ENCODE results near the gene KRT83. TPM values are rescaled to one million over a fixed set of nuclear protein-coding genes. Genes with fewer than 3 reads are reported as not detected.

KRT83 gene
- total and polyA plus RNA-seq, 10 of the 15 experiments (the other 5 are each of a cell fraction or from before 2014, with no cell fraction given): not detected

GRCh38 chr12:52294803-52295202 is 26.4 kb downstream of the KRT83 start:
- Histone ChIP-seq H3K27ac (ENCODE audit: control insufficient read depth, insufficient read depth) (no peak overlapping the region), H3K4me3 (no peak overlapping the region), H4K20me1 (ENCODE audit: control insufficient read depth, insufficient read depth) (no peaks in the 10 kb centered on the region), H3K4me2 (ENCODE audit: control insufficient read depth, insufficient read depth) (no peak overlapping the region), H3K27me3 (replicated peaks in 1 of 2; ENCODE audit: control insufficient read depth in 2 of 2, insufficient read depth in 2 of 2, low read length in 1 of 2) (peaks cover 0 to 1% of the 10 kb centered on the region in 2 experiments; a peak in 2 of 4 replicates), H3K9me3 (replicated peaks; ENCODE audit: control insufficient read depth, insufficient read depth, low read length) (no peaks in the 10 kb centered on the region), H3K4me1 (ENCODE audit: control insufficient read depth, insufficient read depth, low read length) (no peaks in the 10 kb centered on the region), H3K36me3 (ENCODE audit: control insufficient read depth in 2 of 2, insufficient read depth in 2 of 2, low read length in 1 of 2) (no peaks in the 10 kb centered on the region), H3K9ac (ENCODE audit: control insufficient read depth, insufficient read depth, low read length) (no peak overlapping the region), H3K79me2 (ENCODE audit: control insufficient read depth, insufficient read depth, low read length) (no peaks in the 10 kb centered on the region), H2AFZ (ENCODE audit: control insufficient read depth, low read depth, low read length) (no peak overlapping the region)
- ATAC-seq (no peak), DNase-seq (ENCODE audit: low read depth, low spot score) (no peak), FAIRE-seq (no peak)
- CTCF ChIA-PET: interaction anchor here (0.7 to 7.0 kb wide), 3 partner anchors 15 to 385 kb away, joined by 3 to 39 read pairs (median 4); partner anchors contain the start of gene KRT1
- POLR2A ChIA-PET: interaction anchor here (0.5 to 0.6 kb wide), 2 partner anchors 12 to 981 kb away, joined by 4 read pairs; no protein-coding TSS in a partner anchor
- WGBS (ENCODE audit: insufficient coverage, insufficient replicate concordance, low lambda C conversion rate, missing lambda C conversion rate): 0% methylated on average over 1 of the region's 1 CpG
- no TSS peak for BruUV-seq (replicated peaks)
- RAD21 ChIA-PET (ENCODE audit: unreplicated experiment): interaction anchor here (1.8 kb wide), 1 partner anchor 51 kb away, joined by 5 read pairs; no protein-coding TSS in a partner anchor
- in situ Hi-C loops (cut with MboI) (no loop called here), intact Hi-C loops (cut with micrococcal nuclease; ENCODE audit: unreplicated experiment) (no loop called here)
- SMC1A ChIA-PET (ENCODE audit: uncharacterized antibody, unreplicated experiment): interaction anchor here (1.0 kb wide), 1 partner anchor 20 kb away, joined by 4 read pairs; no protein-coding TSS in a partner anchor
- TF ChIP-seq NFXL1 (IDR thresholded peaks at IDR 0.05; ENCODE audit: borderline replicate concordance): no peak
- TF ChIP-seq CTCF (IDR thresholded peaks at IDR 0.05 in 2 of 3, conservative IDR thresholded peaks at IDR 0.05 in 1 of 3; ENCODE audit: control insufficient read depth in 2 of 3, extremely low read depth in 1 of 3, insufficient read depth in 1 of 3, low read depth in 3 of 3, low read length in 3 of 3): no peak
- TF ChIP-seq ZNF592 (IDR thresholded peaks at IDR 0.05): no peak
- TF ChIP-seq, protein P1, sequence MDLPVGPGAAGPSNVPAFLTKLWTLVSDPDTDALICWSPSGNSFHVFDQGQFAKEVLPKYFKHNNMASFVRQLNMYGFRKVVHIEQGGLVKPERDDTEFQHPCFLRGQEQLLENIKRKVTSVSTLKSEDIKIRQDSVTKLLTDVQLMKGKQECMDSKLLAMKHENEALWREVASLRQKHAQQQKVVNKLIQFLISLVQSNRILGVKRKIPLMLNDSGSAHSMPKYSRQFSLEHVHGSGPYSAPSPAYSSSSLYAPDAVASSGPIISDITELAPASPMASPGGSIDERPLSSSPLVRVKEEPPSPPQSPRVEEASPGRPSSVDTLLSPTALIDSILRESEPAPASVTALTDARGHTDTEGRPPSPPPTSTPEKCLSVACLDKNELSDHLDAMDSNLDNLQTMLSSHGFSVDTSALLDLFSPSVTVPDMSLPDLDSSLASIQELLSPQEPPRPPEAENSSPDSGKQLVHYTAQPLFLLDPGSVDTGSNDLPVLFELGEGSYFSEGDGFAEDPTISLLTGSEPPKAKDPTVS (IDR thresholded peaks at IDR 0.05; ENCODE audit: low read depth, low read length): no peak
- no peak for TF ChIP-seq ESRRA (IDR thresholded peaks at IDR 0.05; ENCODE audit: low read length)
- no peak for TF ChIP-seq MXI1 (IDR thresholded peaks at IDR 0.05; ENCODE audit: low read depth, low read length)
- TF ChIP-seq SPI1 (IDR thresholded peaks at IDR 0.05; ENCODE audit: borderline replicate concordance, insufficient read depth, low read depth, low read length): no peak
- TF ChIP-seq ZNF622 (IDR thresholded peaks at IDR 0.05): no peak
- no peak for TF ChIP-seq ATF7 (IDR thresholded peaks at IDR 0.05; ENCODE audit: low read depth)
- TF ChIP-seq BCL11A (IDR thresholded peaks at IDR 0.05; ENCODE audit: low read depth, low read length): no peak
- no peak for TF ChIP-seq KAT2A (conservative IDR thresholded peaks at IDR 0.05; ENCODE audit: control insufficient read depth, low read depth, low read length)
- TF ChIP-seq SIX5 (IDR thresholded peaks at IDR 0.05; ENCODE audit: low read depth, low read length, severe bottlenecking): no peak
- TF ChIP-seq CHD2 (IDR thresholded peaks at IDR 0.05; ENCODE audit: borderline replicate concordance, low read depth, low read length): no peak
- no peak for TF ChIP-seq POLR2AphosphoS2 (IDR thresholded peaks at IDR 0.05; ENCODE audit: low read depth, low read length)
- no peak for TF ChIP-seq BHLHE40 (IDR thresholded peaks at IDR 0.05; ENCODE audit: borderline replicate concordance in 1 of 2, low read depth in 2 of 2, low read length in 1 of 2)

All from GM12878 (cell line).